Muscle of leg (tissue), 11 donors: ENCODE measurements around the gene PECR. TPM values are rescaled to one million over a fixed set of nuclear protein-coding genes. Genes with fewer than 3 reads are reported as not detected.
"Not testable (repeated sequence)": the region's sequence is repeated elsewhere in the genome, so short reads cannot be mapped to it uniquely, and the experiment has no call there.

Source experiments
- DNase-seq: peaks from one replicate; pipeline ENCODE4 v3.0.0; 2013
- H3K27ac ChIP-seq: one replicate; pipeline ENCODE4 v1.5.1; 2013; ENCODE audit warnings: mild to moderate bottlenecking, low read length, control low read depth
- H3K27me3 ChIP-seq: one replicate; pipeline ENCODE4 v1.6.1; 2013; ENCODE audit warnings: low read length; ENCODE audit not compliant: control insufficient read depth, insufficient read depth
- H3K36me3 ChIP-seq: one replicate; pipeline ENCODE4 v1.6.1; 2013; ENCODE audit warnings: low read length; ENCODE audit not compliant: control insufficient read depth, insufficient read depth
- H3K4me1 ChIP-seq: one replicate; pipeline ENCODE4 v1.6.1; 2013; ENCODE audit warnings: low read length; ENCODE audit not compliant: control insufficient read depth, insufficient read depth
- H3K4me3 ChIP-seq: one replicate; pipeline ENCODE4 v1.5.1; 2013; ENCODE audit warnings: low read length, control low read depth
- H3K9me3 ChIP-seq: replicated peaks from 2 replicates; pipeline ENCODE4 v1.6.1; 2013; ENCODE audit warnings: low read depth, low read length; ENCODE audit not compliant: control insufficient read depth
- WGBS: methylation state at CpG from one replicate; pipeline ENCODE4 v1.1.5; 2013; ENCODE audit warnings: missing lambda C conversion rate; ENCODE audit not compliant: insufficient coverage; 5-methylcytosine and 5-hydroxymethylcytosine counted together
- polyA plus RNA-seq, 8 donors: library from polyadenylated mRNA; unstranded; fragments of 120-200 nt; gene quantifications; one replicate each; pipeline versions ENCODE4 v1.2.1 to v1.2.3, GENCODE V29; 2013; ENCODE audit warnings: inconsistent platforms in 1 of 8, low replicate concordance in 1 of 8; ENCODE audit not compliant: insufficient read length in 8 of 8, insufficient read depth in 1 of 8
- total RNA-seq: library from RNA; stranded (reverse); fragments of 120-200 nt; gene quantifications from one replicate; pipeline ENCODE4 v1.2.4, GENCODE V29; 2013

Gene PECR
- total and polyA plus RNA-seq, 9 donors = 6.5 to 9.5 (median 7.7) TPM

DNA sequence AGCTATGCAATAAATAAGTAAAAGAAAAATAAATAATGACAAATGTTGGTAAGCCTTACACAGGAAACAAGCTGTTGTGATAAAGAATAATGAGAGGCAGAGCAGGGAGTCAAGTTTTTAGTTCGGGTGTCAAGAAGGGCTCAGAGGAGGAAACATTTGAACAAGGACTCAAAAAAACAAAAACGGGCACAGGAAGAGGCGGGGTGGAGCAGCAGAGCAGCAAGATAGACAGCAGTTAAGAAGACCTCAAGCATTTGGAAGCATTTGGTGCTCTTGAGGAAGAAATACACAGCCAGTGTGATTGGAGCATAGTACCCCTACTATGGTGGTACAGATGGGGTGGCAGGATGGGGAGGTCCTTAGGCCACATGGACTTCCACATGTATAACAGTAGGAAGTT lies 2.9 kb upstream of the PECR start:
- WGBS = 53% methylated on average over 3 of the region's 3 CpGs
- peaks cover 2% of the 10 kb centered on the region for H3K27me3 ChIP-seq
- H3K4me3 ChIP-seq = no peak overlapping the region
- DNase-seq = no peak
- peak overlapping the region; percentile 90 for H3K27ac ChIP-seq
- peaks cover 34% of the 10 kb centered on the region for H3K4me1 ChIP-seq
- no peaks in the 10 kb centered on the region for H3K9me3 ChIP-seq
- H3K36me3 ChIP-seq = no peaks in the 10 kb centered on the region

DNA sequence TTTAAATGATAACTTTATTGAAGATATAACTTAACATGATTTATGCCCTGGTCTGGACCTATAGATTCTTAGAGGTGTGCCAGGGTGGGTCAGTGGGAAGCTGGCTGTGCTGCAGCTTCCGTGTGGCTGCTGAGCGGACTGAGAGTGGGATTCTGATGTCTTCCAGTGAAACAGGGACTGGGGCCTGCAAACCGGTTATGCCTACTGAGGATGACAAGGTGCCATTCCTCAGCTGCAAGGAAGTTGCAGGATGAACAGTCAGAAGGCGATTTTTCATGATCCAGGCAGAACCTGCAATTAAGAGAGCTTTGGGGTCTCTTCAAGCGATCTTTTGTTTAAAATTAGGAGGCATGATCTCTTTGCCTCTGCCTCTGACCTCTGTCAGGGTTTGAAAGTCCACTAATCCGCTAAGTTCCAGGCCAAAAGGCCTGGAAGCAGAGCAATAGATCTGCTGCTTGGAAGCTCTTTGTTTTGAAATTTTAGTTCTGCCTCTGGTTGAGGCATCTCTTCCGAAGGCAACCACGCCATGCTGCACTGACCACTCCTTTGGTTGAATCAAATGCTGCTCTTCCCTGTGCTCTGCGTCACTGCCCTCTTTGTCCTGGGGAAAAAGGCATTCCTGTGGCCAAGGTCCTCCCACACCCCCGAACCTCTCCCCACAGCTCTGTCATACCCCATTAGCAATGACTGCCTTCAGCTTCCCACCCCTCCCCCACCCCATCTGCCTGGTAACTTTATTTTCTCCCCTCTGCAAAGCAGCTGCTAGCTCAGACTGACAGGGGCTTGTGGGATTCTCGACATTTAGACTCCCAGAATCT lies 2.1 kb upstream of the PECR start:
- DNase-seq = peak; percentile 77
- Histone ChIP-seq H3K27ac (peak overlapping the region; percentile 90), H3K27me3 (peaks cover 2% of the 10 kb centered on the region), H3K36me3 (no peaks in the 10 kb centered on the region), H3K4me1 (peaks cover 34% of the 10 kb centered on the region), H3K4me3 (no peak overlapping the region), H3K9me3 (no peaks in the 10 kb centered on the region)
- WGBS = 63% methylated on average over 11 of the region's 11 CpGs

DNA sequence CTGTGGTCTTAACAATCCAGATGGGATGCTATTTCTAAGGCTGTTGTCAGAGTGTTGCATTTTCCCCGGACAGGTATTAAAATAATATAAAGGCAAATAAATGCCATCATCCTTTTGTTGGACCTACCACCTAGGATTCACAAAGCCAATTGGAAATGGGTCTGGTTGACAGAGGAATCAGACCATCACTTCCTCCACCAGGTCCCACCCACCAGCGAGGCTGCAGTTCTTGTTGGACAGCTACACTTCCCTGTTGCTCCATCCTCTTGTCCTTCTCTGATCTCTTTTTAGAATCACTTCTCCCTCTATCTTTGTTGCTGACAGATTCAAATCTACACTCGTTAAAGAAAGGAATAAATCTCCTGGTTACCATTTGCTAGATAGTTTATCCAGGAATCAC lies 1.2 kb upstream of the PECR start:
- no peaks in the 10 kb centered on the region for H3K36me3 ChIP-seq
- 33% methylated on average over 1 of the region's 3 CpGs for WGBS
- H3K27ac ChIP-seq = peak overlapping the region; percentile 90
- peak; percentile 18 for DNase-seq
- H3K27me3 ChIP-seq = peaks cover 2% of the 10 kb centered on the region
- no peak overlapping the region for H3K4me3 ChIP-seq
- H3K4me1 ChIP-seq = peaks cover 34% of the 10 kb centered on the region
- no peaks in the 10 kb centered on the region for H3K9me3 ChIP-seq

- Histone ChIP-seq H3K36me3 (no peaks in the 10 kb centered on the region), H3K4me3 (peak overlapping the region; percentile 82), H3K4me1 (peaks cover 34% of the 10 kb centered on the region), H3K9me3 (no peaks in the 10 kb centered on the region), H3K27ac (peak overlapping the region; percentile 70), H3K27me3 (peaks cover 2% of the 10 kb centered on the region)
- WGBS = 5% methylated on average over 13 of the region's 22 CpGs
- DNase-seq = no peak
These were observed 605 bp upstream of the PECR start for GRCh38 chr2:216082117-216082711.

- Histone ChIP-seq H3K27me3 (peaks cover 2% of the 10 kb centered on the region), H3K4me3 (peak overlapping the region; percentile 82), H3K4me1 (peaks cover 34% of the 10 kb centered on the region), H3K27ac (no peak overlapping the region), H3K9me3 (no peaks in the 10 kb centered on the region), H3K36me3 (no peaks in the 10 kb centered on the region)
- DNase-seq = no peak
- WGBS = no CpG with 5 or more reads among the region's 1 CpG
These were observed 597 bp downstream of the PECR start for GRCh38 chr2:216081012-216081411.

GRCh38 chr2:216080048-216080447 lies 1.6 kb downstream of the PECR start:
- H3K4me3 ChIP-seq, H3K27ac ChIP-seq, H3K9me3 ChIP-seq, DNase-seq, H3K27me3 ChIP-seq, H3K36me3 ChIP-seq: not testable (repeated sequence)
- WGBS = no CpG with 5 or more reads among the region's 10 CpGs
- H3K4me1 ChIP-seq = peaks cover 28% of the 10 kb centered on the region

GRCh38 chr2:216078776-216079175 lies 2.8 kb downstream of the PECR start:
- Histone ChIP-seq H3K36me3 (no peaks in the 10 kb centered on the region), H3K27ac (no peak overlapping the region), H3K27me3 (no peaks in the 10 kb centered on the region), H3K4me1 (peaks cover 16% of the 10 kb centered on the region), H3K9me3 (no peaks in the 10 kb centered on the region), H3K4me3 (no peak overlapping the region)
- DNase-seq = no peak
- WGBS = no CpG with 5 or more reads among the region's 1 CpG

DNA sequence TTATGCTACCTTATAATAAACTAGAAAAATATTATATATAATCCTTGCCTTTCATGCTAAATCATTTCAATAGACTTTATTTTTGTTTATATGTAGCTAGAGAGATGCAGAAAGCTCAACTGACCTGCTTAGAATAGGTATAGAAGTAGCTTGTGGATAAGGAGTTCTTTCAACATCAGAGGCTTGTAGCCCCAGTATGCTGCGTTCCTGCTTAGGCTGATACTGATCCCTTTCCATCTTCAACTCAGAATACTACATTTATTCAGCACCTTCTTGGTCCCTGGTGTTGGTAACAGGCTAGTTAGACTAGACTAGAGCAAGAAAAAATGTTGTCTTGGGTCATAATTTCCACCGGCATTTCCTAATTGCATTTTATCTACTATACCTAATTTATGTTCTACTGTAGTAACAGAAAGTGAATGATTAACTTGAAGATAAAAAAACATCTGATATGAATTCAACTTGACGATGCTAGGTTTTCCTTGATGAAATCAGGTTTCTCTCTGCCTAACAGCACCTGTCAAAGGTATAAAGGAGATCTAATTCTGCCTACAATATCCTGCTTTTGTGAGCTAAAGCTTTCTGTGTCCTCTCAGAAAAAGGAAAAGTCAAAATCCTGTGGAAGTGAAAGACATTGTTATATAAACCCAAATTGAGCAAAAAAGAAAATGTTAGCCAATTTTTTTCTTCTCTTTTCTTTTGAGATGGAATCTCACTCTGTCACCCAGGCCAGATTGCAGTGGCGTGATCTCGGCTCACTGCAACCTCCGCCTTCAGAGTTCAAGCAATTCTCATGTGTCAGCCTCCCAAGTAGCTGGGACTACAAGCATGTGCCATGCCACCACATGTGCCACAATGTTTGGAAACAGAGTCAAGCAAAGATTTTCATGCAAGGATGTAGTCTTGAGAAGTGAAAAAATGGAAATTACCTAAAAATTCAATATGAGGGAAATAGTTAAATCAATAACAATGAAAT lies 5.8 kb downstream of the PECR start:
- 89% methylated on average over 3 of the region's 6 CpGs for WGBS
- no peaks in the 10 kb centered on the region for H3K27me3 ChIP-seq
- H3K4me3 ChIP-seq = no peak overlapping the region
- no peaks in the 10 kb centered on the region for H3K36me3 ChIP-seq
- H3K9me3 ChIP-seq = no peaks in the 10 kb centered on the region
- no peaks in the 10 kb centered on the region for H3K4me1 ChIP-seq
- no peak overlapping the region for H3K27ac ChIP-seq
- DNase-seq = no peak

- Histone ChIP-seq H3K27ac (no peak overlapping the region), H3K27me3 (no peaks in the 10 kb centered on the region), H3K4me3 (no peak overlapping the region), H3K36me3 (no peaks in the 10 kb centered on the region), H3K9me3 (no peaks in the 10 kb centered on the region), H3K4me1 (no peaks in the 10 kb centered on the region)
- WGBS = no CpG with 5 or more reads among the region's 1 CpG
- DNase-seq = no peak
These were observed 6.8 kb downstream of the PECR start for GRCh38 chr2:216074794-216075193.

- Histone ChIP-seq H3K9me3 (no peaks in the 10 kb centered on the region), H3K27me3 (no peaks in the 10 kb centered on the region), H3K27ac (no peak overlapping the region), H3K4me1 (no peaks in the 10 kb centered on the region), H3K36me3 (no peaks in the 10 kb centered on the region), H3K4me3 (no peak overlapping the region)
- no peak for DNase-seq
- no CpG with 5 or more reads among the region's 1 CpG for WGBS
These were observed 7.2 kb downstream of the PECR start for GRCh38 chr2:216074380-216074779.
